Liver (tissue), 3 donors: ENCODE results near the gene FRMPD1.

Experiments used
- CTCF ChIP-seq: fragments of 150-350 bp; IDR thresholded peaks from 2 replicates; pipeline ENCODE4 v1.5.1; 2017; ENCODE audit warnings: improper control_type of control experiment, low read depth, low read length; ENCODE audit not compliant: missing input control
- EGR1 ChIP-seq, 2 donors: IDR thresholded peaks; 2 replicates each; pipeline ENCODE4 v1.6.1; 2016 to 2018; ENCODE audit warnings: antibody characterized with exemption in 2 of 2, low read depth in 2 of 2
- JUND ChIP-seq, 2 donors: IDR thresholded peaks; 2 replicates each; pipeline ENCODE4 v1.6.1; 2016; ENCODE audit warnings: antibody characterized with exemption in 2 of 2
- MAX ChIP-seq: IDR thresholded peaks from 2 replicates; pipeline ENCODE4 v1.6.1; 2016; ENCODE audit warnings: antibody characterized with exemption
- RAD21 ChIP-seq, 2 donors: IDR thresholded peaks; 2 replicates each; pipeline ENCODE4 v1.6.1; 2016; ENCODE audit warnings: antibody characterized with exemption in 2 of 2, mild to moderate bottlenecking in 2 of 2
- RXRA ChIP-seq, 2 donors: IDR thresholded peaks; 2 replicates each; pipeline ENCODE4 v1.6.1; 2017 to 2018; ENCODE audit warnings: antibody characterized with exemption in 2 of 2, mild to moderate bottlenecking in 1 of 2
- TAF1 ChIP-seq: conservative IDR thresholded peaks from 2 replicates; pipeline ENCODE4 v1.6.1; 2016; ENCODE audit warnings: antibody characterized with exemption, mild to moderate bottlenecking
- donor health status: healthy.
- donor health status: healthy.

- no peak for TF ChIP-seq CTCF
- no peak for TF ChIP-seq EGR1 (IDR thresholded peaks at IDR 0.05; ENCODE audit: low read depth in 2 of 2)
- TF ChIP-seq TAF1 = no peak
- no peak for TF ChIP-seq RXRA (IDR thresholded peaks at IDR 0.05)
- no peak for TF ChIP-seq RAD21 (IDR thresholded peaks at IDR 0.05)
- TF ChIP-seq MAX = no peak
- TF ChIP-seq JUND (IDR thresholded peaks at IDR 0.05) = no peak
Observed at GRCh38 chr9:37620396-37620795, 30.4 kb upstream of the FRMPD1 start.
